ENCODE measurements around the gene CHCHD6. TPM values are rescaled to one million over a fixed set of nuclear protein-coding genes. Genes with fewer than 3 reads are reported as not detected.

The CHCHD6 gene
- total and polyA plus RNA-seq, 2 donors from 2014 or later = 10.7 to 35.2 TPM

GRCh38 chr3:126927846-126928245 lies 223.8 kb downstream of the CHCHD6 start:
- Histone ChIP-seq H3K9ac (ENCODE audit: low read length in 3 of 3) (no peak overlapping the region), H3K4me3 (ENCODE audit: low read length in 3 of 3) (no peak overlapping the region), H3K4me1 (ENCODE audit: control insufficient read depth in 2 of 3, insufficient read depth in 2 of 3, low read depth in 1 of 3, low read length in 3 of 3) (peaks cover 0 to 6% (median 0%) of the 10 kb centered on the region in 3 donors), H3K27me3 (ENCODE audit: control insufficient read depth, insufficient read depth, low read length) (no peaks in the 10 kb centered on the region), H3K36me3 (ENCODE audit: control insufficient read depth in 2 of 3, insufficient read depth in 3 of 3, low read length in 3 of 3) (no peaks in the 10 kb centered on the region), H3K27ac (ENCODE audit: low read depth in 2 of 2, low read length in 2 of 2) (no peak overlapping the region), H3K9me3 (ENCODE audit: control insufficient read depth in 2 of 3, insufficient read depth in 1 of 3, low read length in 3 of 3) (no peaks in the 10 kb centered on the region)
- intact Hi-C loops (cut with DNase I) = no loop called here
- FAIRE-seq = no peak
- no peak for TF ChIP-seq CTCF (IDR thresholded peaks at IDR 0.05; ENCODE audit: borderline replicate concordance, extremely low read depth, insufficient read depth)
- DNase-seq = no peak

GRCh38 chr3:126928921-126929474 lies 225.0 kb downstream of the CHCHD6 start:
- intact Hi-C loops (cut with DNase I) = no loop called here
- no peak for FAIRE-seq
- no peak for DNase-seq

GRCh38 chr3:126930936-126931600 lies 227.0 kb downstream of the CHCHD6 start:
- H3K9me3 ChIP-seq (ENCODE audit: control insufficient read depth in 2 of 3, insufficient read depth in 1 of 3, low read length in 3 of 3) = no peaks in the 10 kb centered on the region
- peaks cover 0 to 6% (median 0%) of the 10 kb centered on the region in 3 donors for H3K4me1 ChIP-seq (ENCODE audit: control insufficient read depth in 2 of 3, insufficient read depth in 2 of 3, low read depth in 1 of 3, low read length in 3 of 3)
- H3K27me3 ChIP-seq (ENCODE audit: control insufficient read depth, insufficient read depth, low read length) = no peaks in the 10 kb centered on the region
- H3K9ac ChIP-seq (ENCODE audit: low read length in 3 of 3) = no peak overlapping the region
- H3K27ac ChIP-seq (ENCODE audit: low read depth in 2 of 2, low read length in 2 of 2) = no peak overlapping the region
- H3K4me3 ChIP-seq (ENCODE audit: low read length in 3 of 3) = no peak overlapping the region
- intact Hi-C loops (cut with DNase I) = no loop called here
- DNase-seq (peak in 1 of 5 donors; percentile 18), FAIRE-seq (no peak)
- no peaks in the 10 kb centered on the region for H3K36me3 ChIP-seq (ENCODE audit: control insufficient read depth in 2 of 3, insufficient read depth in 3 of 3, low read length in 3 of 3)
- TF ChIP-seq CTCF (IDR thresholded peaks at IDR 0.05; ENCODE audit: borderline replicate concordance, extremely low read depth, insufficient read depth) = no peak

More at GRCh38 chr3:126928921-126929474, 225.0 kb downstream of the CHCHD6 start:
- Histone ChIP-seq H3K36me3 (ENCODE audit: control insufficient read depth in 2 of 3, insufficient read depth in 3 of 3, low read length in 3 of 3) (no peaks in the 10 kb centered on the region), H3K9ac (ENCODE audit: low read length in 3 of 3) (no peak overlapping the region), H3K4me3 (ENCODE audit: low read length in 3 of 3) (no peak overlapping the region), H3K27ac (ENCODE audit: low read depth in 2 of 2, low read length in 2 of 2) (no peak overlapping the region), H3K4me1 (ENCODE audit: control insufficient read depth in 2 of 3, insufficient read depth in 2 of 3, low read depth in 1 of 3, low read length in 3 of 3) (peaks cover 0 to 6% (median 0%) of the 10 kb centered on the region in 3 donors), H3K27me3 (ENCODE audit: control insufficient read depth, insufficient read depth, low read length) (no peaks in the 10 kb centered on the region), H3K9me3 (ENCODE audit: control insufficient read depth in 2 of 3, insufficient read depth in 1 of 3, low read length in 3 of 3) (no peaks in the 10 kb centered on the region)
- no peak for TF ChIP-seq CTCF (IDR thresholded peaks at IDR 0.05; ENCODE audit: borderline replicate concordance, extremely low read depth, insufficient read depth)

All from kidney (tissue), 14 donors.